Measurements from ENCODE around the gene UBTD2. TPM values are rescaled to one million over a fixed set of nuclear protein-coding genes. Genes with fewer than 3 reads are reported as not detected.
"Not testable (repeated sequence)": the region's sequence is repeated elsewhere in the genome, so short reads cannot be mapped to it uniquely, and the experiment has no call there.

The UBTD2 gene
- total RNA-seq = 45.9 TPM

- Histone ChIP-seq H3K4me3 (ENCODE audit: low read length in 3 of 3) (peak within 1 kb of the TSS; percentile 81 to 85 (median 85)), H3K27me3 (ENCODE audit: control insufficient read depth in 3 of 3, insufficient read depth in 3 of 3, low read length in 3 of 3) (no peaks in the 10 kb centered on the region), H3K4me1 (ENCODE audit: control insufficient read depth in 3 of 3, insufficient read depth in 3 of 3, low read length in 3 of 3) (peaks cover 6 to 23% (median 23%) of the 10 kb centered on the region in 3 donors), H3K9me3 (ENCODE audit: control insufficient read depth in 3 of 3, low read length in 3 of 3) (no peaks in the 10 kb centered on the region), H3K36me3 (ENCODE audit: control insufficient read depth in 3 of 3, insufficient read depth in 3 of 3, low read length in 3 of 3) (no peaks in the 10 kb centered on the region), H3K27ac (ENCODE audit: low read depth, low read length) (peak within 1 kb of the TSS; percentile 84), H3K9ac (ENCODE audit: low read depth in 1 of 3, low read length in 3 of 3) (peak within 1 kb of the TSS; percentile 84 to 86 (median 84))
These were observed at the start of gene UBTD2 for GRCh38 chr5:172283020-172283861. UBTD2 (minus strand) TSS chr5:172283764; CDS start chr5:172283665, 99 bp downstream.

GRCh38 chr5:172326901-172327300 is 43.3 kb upstream of the UBTD2 start:
- H3K9me3 ChIP-seq (ENCODE audit: control insufficient read depth in 3 of 3, low read length in 3 of 3); H3K4me1 ChIP-seq (ENCODE audit: control insufficient read depth in 3 of 3, insufficient read depth in 3 of 3, low read length in 3 of 3); H3K27ac ChIP-seq (ENCODE audit: low read depth, low read length); H3K4me3 ChIP-seq (ENCODE audit: low read length in 3 of 3); H3K9ac ChIP-seq (ENCODE audit: low read depth in 1 of 3, low read length in 3 of 3); H3K27me3 ChIP-seq (ENCODE audit: control insufficient read depth in 3 of 3, insufficient read depth in 3 of 3, low read length in 3 of 3); H3K36me3 ChIP-seq (ENCODE audit: control insufficient read depth in 3 of 3, insufficient read depth in 3 of 3, low read length in 3 of 3): not testable (repeated sequence)

GRCh38 chr5:172325452-172325851 is 41.9 kb upstream of the UBTD2 start:
- Histone ChIP-seq H3K36me3 (ENCODE audit: control insufficient read depth in 3 of 3, insufficient read depth in 3 of 3, low read length in 3 of 3) (no peaks in the 10 kb centered on the region), H3K4me1 (ENCODE audit: control insufficient read depth in 3 of 3, insufficient read depth in 3 of 3, low read length in 3 of 3) (no peaks in the 10 kb centered on the region)

GRCh38 chr5:172322028-172322965 is 38.7 kb upstream of the UBTD2 start:
- Histone ChIP-seq H3K9ac (ENCODE audit: low read depth in 1 of 3, low read length in 3 of 3) (no peak overlapping the region), H3K4me1 (ENCODE audit: control insufficient read depth in 3 of 3, insufficient read depth in 3 of 3, low read length in 3 of 3) (no peaks in the 10 kb centered on the region), H3K36me3 (ENCODE audit: control insufficient read depth in 3 of 3, insufficient read depth in 3 of 3, low read length in 3 of 3) (no peaks in the 10 kb centered on the region), H3K9me3 (ENCODE audit: control insufficient read depth in 3 of 3, low read length in 3 of 3) (no peaks in the 10 kb centered on the region), H3K27ac (ENCODE audit: low read depth, low read length) (no peak overlapping the region), H3K27me3 (ENCODE audit: control insufficient read depth in 3 of 3, insufficient read depth in 3 of 3, low read length in 3 of 3) (no peaks in the 10 kb centered on the region), H3K4me3 (ENCODE audit: low read length in 3 of 3) (no peak overlapping the region)

More at GRCh38 chr5:172325452-172325851, 41.9 kb upstream of the UBTD2 start:
- Histone ChIP-seq H3K9ac (ENCODE audit: low read depth in 1 of 3, low read length in 3 of 3) (no peak overlapping the region), H3K4me3 (ENCODE audit: low read length in 3 of 3) (no peak overlapping the region), H3K27me3 (ENCODE audit: control insufficient read depth in 3 of 3, insufficient read depth in 3 of 3, low read length in 3 of 3) (no peaks in the 10 kb centered on the region), H3K27ac (ENCODE audit: low read depth, low read length) (no peak overlapping the region), H3K9me3 (ENCODE audit: control insufficient read depth in 3 of 3, low read length in 3 of 3) (no peaks in the 10 kb centered on the region)

- H3K4me1 ChIP-seq (ENCODE audit: control insufficient read depth in 3 of 3, insufficient read depth in 3 of 3, low read length in 3 of 3) = no peaks in the 10 kb centered on the region
- H3K27me3 ChIP-seq (ENCODE audit: control insufficient read depth in 3 of 3, insufficient read depth in 3 of 3, low read length in 3 of 3) = no peaks in the 10 kb centered on the region
- H3K9ac ChIP-seq (ENCODE audit: low read depth in 1 of 3, low read length in 3 of 3) = no peak overlapping the region
- no peak overlapping the region for H3K4me3 ChIP-seq (ENCODE audit: low read length in 3 of 3)
- H3K36me3 ChIP-seq (ENCODE audit: control insufficient read depth in 3 of 3, insufficient read depth in 3 of 3, low read length in 3 of 3) = no peaks in the 10 kb centered on the region
- H3K9me3 ChIP-seq (ENCODE audit: control insufficient read depth in 3 of 3, low read length in 3 of 3) = no peaks in the 10 kb centered on the region
- H3K27ac ChIP-seq (ENCODE audit: low read depth, low read length) = no peak overlapping the region
These were observed 38.0 kb upstream of the UBTD2 start for GRCh38 chr5:172321593-172321992.

GRCh38 chr5:172319708-172320441 is 36.3 kb upstream of the UBTD2 start:
- Histone ChIP-seq H3K4me1 (ENCODE audit: control insufficient read depth in 3 of 3, insufficient read depth in 3 of 3, low read length in 3 of 3) (no peaks in the 10 kb centered on the region), H3K36me3 (ENCODE audit: control insufficient read depth in 3 of 3, insufficient read depth in 3 of 3, low read length in 3 of 3) (no peaks in the 10 kb centered on the region), H3K4me3 (ENCODE audit: low read length in 3 of 3) (no peak overlapping the region), H3K27me3 (ENCODE audit: control insufficient read depth in 3 of 3, insufficient read depth in 3 of 3, low read length in 3 of 3) (no peaks in the 10 kb centered on the region), H3K9ac (ENCODE audit: low read depth in 1 of 3, low read length in 3 of 3) (no peak overlapping the region), H3K27ac (ENCODE audit: low read depth, low read length) (no peak overlapping the region), H3K9me3 (ENCODE audit: control insufficient read depth in 3 of 3, low read length in 3 of 3) (no peaks in the 10 kb centered on the region)

GRCh38 chr5:172315587-172316493 is 32.3 kb upstream of the UBTD2 start:
- H3K36me3 ChIP-seq (ENCODE audit: control insufficient read depth in 3 of 3, insufficient read depth in 3 of 3, low read length in 3 of 3) = no peaks in the 10 kb centered on the region
- H3K4me1 ChIP-seq (ENCODE audit: control insufficient read depth in 3 of 3, insufficient read depth in 3 of 3, low read length in 3 of 3) = no peaks in the 10 kb centered on the region
- no peak overlapping the region for H3K9ac ChIP-seq (ENCODE audit: low read depth in 1 of 3, low read length in 3 of 3)
- H3K27ac ChIP-seq (ENCODE audit: low read depth, low read length) = no peak overlapping the region
- no peaks in the 10 kb centered on the region for H3K27me3 ChIP-seq (ENCODE audit: control insufficient read depth in 3 of 3, insufficient read depth in 3 of 3, low read length in 3 of 3)
- H3K9me3 ChIP-seq (ENCODE audit: control insufficient read depth in 3 of 3, low read length in 3 of 3) = no peaks in the 10 kb centered on the region
- no peak overlapping the region for H3K4me3 ChIP-seq (ENCODE audit: low read length in 3 of 3)

- no peaks in the 10 kb centered on the region for H3K9me3 ChIP-seq (ENCODE audit: control insufficient read depth in 3 of 3, low read length in 3 of 3)
- H3K27ac ChIP-seq (ENCODE audit: low read depth, low read length) = no peak overlapping the region
- H3K4me1 ChIP-seq (ENCODE audit: control insufficient read depth in 3 of 3, insufficient read depth in 3 of 3, low read length in 3 of 3) = no peaks in the 10 kb centered on the region
- no peaks in the 10 kb centered on the region for H3K36me3 ChIP-seq (ENCODE audit: control insufficient read depth in 3 of 3, insufficient read depth in 3 of 3, low read length in 3 of 3)
- no peak overlapping the region for H3K4me3 ChIP-seq (ENCODE audit: low read length in 3 of 3)
- no peak overlapping the region for H3K9ac ChIP-seq (ENCODE audit: low read depth in 1 of 3, low read length in 3 of 3)
- H3K27me3 ChIP-seq (ENCODE audit: control insufficient read depth in 3 of 3, insufficient read depth in 3 of 3, low read length in 3 of 3) = no peaks in the 10 kb centered on the region
These were observed 30.4 kb upstream of the UBTD2 start for GRCh38 chr5:172313915-172314314.

GRCh38 chr5:172312286-172312685 is 28.7 kb upstream of the UBTD2 start:
- no peaks in the 10 kb centered on the region for H3K9me3 ChIP-seq (ENCODE audit: control insufficient read depth in 3 of 3, low read length in 3 of 3)
- no peaks in the 10 kb centered on the region for H3K27me3 ChIP-seq (ENCODE audit: control insufficient read depth in 3 of 3, insufficient read depth in 3 of 3, low read length in 3 of 3)
- no peak overlapping the region for H3K27ac ChIP-seq (ENCODE audit: low read depth, low read length)

More at GRCh38 chr5:172312286-172312685, 28.7 kb upstream of the UBTD2 start:
- Histone ChIP-seq H3K9ac (ENCODE audit: low read depth in 1 of 3, low read length in 3 of 3) (no peak overlapping the region), H3K4me3 (ENCODE audit: low read length in 3 of 3) (no peak overlapping the region), H3K4me1 (ENCODE audit: control insufficient read depth in 3 of 3, insufficient read depth in 3 of 3, low read length in 3 of 3) (no peaks in the 10 kb centered on the region), H3K36me3 (ENCODE audit: control insufficient read depth in 3 of 3, insufficient read depth in 3 of 3, low read length in 3 of 3) (no peaks in the 10 kb centered on the region)

Measured in skeletal muscle tissue (tissue), 4 donors.